ENCODE data around the gene TACC2.

GRCh38 chr10:122018951-122019413 lies 30.0 kb downstream of the TACC2 start:
- TF ChIP-seq CTCF (IDR thresholded peaks at IDR 0.05) (no peak), POLR2A (IDR thresholded peaks at IDR 0.05) (no peak)
